DMS114 treated with DMSO at 0.1 percent for 48 hours (cell line): ENCODE results near the gene ADARB2.

ENCODE experiments used
- DNase-seq: peaks from one replicate; lab custom pipeline; 2025; ENCODE audit not compliant: unreplicated experiment; lab: John Stamatoyannopoulos, UW

The ADARB2 gene

DNA sequence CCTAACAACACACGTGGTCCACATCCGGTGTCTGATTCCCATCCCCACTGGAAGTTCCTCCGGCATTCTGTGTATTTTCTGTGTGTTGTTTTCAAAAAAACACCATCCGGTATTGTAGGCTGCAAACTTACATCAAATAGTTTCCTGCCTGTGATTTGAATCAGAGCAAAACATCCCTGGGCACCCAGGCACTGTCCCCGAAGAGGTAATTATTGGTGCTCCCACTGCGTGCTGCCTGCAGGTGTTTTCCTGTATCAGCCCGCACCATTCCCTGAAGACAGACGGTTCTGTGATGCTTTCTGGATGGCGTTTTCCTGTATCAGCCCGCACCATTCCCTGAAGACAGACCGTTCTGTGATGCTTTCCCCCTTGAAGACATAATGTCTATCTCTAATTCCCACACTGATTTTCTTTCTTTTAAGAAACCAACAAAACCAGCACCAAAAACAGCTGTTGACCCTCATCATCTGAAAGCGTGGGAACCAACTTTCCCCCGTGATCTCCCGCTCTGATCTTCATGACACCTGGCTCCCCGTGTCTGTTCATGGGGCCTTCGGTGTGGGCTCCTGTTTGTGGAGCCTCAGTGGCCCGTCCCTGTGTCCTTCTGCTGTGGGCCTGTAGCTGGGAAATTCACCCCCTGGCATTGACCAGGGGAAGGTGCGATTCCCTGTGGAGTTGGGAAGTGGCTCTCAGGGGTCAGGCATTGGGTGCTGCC, 205.3 kb downstream of the ADARB2 start:
- no peak for DNase-seq

DNA sequence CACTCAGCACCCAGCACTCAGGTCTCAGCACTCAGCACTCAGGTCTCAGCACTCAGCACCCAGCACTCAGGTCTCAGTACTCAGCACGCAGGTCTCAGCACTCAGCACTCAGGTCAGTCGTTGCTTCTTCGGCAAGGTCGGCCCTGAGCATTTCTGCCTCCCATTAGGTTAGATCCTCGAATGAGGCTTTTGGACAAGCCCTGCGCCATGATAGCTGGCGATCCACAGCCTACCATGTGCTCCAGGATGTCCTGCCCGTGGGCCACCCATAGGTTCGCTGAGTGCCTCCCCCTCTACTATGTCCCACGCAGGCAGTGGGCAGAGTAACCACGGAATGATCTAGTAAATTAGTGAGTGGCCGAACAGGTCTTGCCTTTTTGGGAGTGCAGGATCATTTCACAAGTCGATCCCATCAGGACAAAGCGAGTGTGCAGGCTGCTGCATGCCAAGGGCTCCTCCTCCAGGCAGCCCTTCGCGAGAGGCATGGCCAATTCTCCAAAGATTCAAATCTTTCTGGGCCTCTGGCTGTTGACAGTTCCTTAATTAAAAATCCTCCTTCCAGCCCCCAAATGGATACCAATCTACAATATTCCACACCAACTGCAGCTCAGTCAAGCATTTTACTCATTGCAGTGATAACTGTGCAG, 206.3 kb downstream of the ADARB2 start:
- DNase-seq, result no peak

DNA sequence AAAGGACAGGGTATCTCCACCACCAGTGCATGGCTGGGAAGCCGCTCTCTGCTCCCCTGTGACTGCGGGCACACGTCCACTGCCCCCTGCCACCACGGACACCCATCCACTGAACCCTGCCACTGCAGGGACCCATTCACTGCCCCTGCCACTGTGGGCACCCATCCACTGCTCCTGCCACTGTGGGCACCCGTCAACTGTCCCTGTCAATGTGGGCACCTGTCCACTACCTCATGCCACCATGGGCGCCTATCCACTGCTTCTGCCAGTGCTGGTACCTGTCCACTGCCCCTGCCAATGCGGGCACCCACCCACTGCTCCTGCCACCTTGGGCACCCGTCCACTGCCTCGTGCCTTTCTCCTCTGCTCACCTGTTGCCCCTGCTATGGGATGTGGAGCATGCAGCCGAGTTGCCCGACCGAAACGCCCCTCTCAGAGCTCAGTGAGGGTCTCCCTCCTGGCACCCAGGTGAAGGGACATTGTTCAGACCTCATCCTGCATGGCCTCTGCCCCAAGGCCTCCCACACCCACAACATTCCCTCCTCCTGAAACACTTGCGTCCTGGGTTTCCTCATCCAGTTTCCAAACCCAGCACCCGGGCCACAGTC, 207.4 kb downstream of the ADARB2 start:
- no peak for DNase-seq

DNA sequence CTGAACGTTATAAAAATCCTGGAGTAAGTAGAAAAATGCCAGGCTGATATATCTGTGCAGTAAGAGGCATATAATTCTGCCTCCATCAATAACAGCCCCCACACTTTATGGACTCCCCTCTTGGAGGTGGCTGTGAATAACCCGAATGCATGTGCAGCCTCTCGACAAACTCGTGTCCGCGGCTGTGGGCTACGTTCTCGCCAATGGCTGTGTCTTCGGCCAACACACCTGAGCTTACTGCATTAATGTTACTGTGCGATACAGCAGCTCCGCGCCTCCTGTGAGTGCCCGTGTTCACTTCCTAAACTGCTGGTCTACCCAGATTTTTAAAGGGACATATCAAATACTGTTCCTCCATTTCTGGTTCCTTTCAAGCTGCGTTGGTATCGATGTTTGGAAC, 209.4 kb downstream of the ADARB2 start:
- DNase-seq, result no peak

DNA sequence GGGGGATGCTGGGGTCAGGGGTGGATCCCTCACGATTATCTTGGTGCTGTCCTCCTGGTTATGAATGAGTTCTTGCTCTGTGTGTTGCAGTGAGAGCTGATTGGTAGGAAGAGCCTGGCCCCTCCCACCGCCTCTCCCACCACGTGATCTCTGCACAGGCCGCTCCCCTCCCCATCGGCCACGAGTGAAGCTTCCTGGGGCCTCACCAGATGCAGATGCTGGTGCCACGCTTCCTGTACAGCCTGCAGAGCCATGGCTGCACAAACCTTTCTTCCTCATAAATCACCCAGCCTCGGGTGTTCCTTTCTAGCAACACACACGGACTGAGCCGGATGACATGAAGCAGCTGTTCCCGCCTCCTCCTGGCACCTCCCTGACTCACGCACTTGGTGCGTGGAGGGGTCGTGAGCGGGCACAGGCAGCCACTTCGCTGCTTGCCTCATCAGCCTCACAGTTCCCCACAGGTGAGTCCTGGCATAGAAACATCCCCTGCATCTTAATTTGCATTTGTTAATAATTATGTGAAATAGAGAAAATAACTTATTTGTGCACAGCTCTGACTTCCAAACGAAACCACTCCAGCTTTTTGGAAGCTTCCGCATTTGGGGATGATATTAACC, 210.8 kb downstream of the ADARB2 start:
- peak; percentile 11 for DNase-seq

DNA sequence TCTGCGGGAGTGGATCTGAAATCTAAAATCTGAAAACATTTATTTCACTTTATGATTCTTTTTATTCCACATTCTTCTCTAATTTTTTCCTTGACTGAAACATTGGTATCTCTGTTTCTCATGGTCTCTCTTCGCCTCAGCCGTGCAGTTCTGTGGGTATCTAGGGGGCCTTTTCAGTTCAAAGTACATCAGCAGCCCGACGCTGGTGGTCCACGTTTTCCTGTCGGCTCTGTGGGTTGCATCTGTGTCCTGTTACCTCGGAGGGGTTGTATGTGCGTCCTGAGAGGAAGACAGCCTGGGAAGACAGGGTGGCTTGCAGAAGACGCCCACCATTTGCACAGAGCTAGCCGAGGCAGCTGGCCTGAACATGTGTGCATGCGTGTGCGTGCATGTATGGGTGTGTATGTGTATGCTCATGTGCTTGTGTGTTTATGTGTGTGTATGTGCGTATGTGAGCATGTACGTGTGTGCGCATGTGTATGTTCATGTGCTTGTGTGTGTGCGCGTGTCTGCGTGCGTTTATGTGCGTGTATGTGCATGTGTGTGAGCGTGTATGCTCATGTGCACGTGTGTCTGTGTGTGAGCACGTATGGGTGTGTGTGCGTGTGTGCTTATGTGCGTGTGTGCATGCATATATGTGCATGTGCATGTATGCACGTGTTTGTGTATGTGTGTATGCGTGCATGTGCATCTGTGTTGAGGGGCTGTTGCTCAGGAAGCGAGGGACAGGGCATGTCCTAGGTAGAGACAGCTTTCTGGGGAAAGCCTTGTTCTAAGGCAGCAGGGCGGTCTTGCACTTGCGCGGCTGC, 211.8 kb downstream of the ADARB2 start:
- no peak for DNase-seq

DNA sequence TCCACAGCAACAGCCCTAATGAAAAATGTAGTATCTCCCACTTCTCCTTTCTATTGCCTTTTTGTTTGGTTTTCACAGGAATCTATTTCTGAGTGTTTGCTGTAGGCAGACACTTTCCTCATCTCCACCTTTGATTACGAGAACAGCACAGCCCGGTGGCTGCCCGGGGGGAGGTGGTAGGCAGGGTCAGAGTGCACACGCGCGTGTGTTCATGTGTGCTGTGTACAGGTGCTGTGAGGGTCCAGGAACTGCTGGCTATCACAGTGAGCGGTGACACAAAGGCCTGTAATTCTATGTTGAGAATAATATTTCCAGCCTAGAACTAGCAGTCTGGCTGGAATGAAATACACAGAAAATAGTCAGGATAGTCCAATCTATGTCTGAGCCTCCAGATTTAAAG, 212.8 kb downstream of the ADARB2 start:
- no peak for DNase-seq

DNA sequence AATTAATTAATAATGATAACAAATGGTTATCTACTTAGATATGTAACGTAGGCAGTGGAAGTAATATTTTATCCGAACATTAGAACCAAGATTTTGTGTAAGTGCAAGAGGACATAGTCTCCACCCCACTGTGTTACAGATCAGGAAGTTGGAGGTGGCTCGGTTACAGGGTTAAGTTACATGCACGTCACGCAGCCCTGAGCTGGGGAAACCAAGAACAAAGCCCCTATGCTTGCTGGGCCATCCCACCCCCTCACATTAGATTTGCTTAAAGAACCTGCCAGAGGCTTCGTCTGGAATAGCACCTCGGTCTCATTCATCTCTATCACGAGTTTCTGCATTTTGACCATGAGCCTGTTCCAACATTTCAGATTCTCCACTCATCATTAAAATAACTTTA, 214.1 kb downstream of the ADARB2 start:
- no peak for DNase-seq

DNA sequence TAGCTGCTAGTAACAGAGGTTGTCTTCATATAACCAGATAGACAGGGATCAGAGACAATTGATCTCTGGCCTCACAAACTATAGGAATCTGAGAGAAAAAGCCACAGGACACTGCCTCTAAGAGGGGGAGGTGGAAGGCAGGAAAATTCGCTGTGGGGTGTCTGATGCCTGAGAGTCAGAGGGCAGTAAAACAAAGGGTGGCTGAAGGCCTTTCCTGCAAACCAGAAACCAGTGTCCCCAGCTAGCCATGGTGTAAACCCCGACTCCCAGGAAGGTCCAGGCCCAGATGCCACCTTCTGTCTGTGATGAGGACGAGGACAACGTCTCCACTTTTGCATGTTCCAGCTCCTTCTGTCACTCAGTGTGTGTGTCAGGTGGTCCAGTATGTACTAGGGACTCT, 215.1 kb downstream of the ADARB2 start:
- no peak for DNase-seq

DNA sequence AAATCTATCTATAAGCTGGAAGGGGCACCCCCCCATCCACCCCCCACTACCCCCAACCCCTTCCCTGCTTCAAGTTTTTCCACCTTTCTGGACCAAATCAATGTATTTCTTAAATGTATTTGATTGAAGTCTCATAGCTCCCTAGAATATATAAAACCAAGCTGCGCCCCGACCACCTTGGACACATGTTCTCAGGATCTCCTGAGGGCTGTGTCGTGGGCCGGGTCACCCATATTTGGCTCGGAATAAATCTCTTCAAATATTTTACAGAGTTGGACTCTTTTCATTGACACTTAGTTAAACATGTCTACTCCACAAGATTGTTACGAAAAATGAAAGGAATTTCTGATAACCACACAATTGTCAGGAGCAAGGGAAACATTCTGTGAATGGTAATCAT, 215.6 kb downstream of the ADARB2 start:
- DNase-seq, result no peak

DNA sequence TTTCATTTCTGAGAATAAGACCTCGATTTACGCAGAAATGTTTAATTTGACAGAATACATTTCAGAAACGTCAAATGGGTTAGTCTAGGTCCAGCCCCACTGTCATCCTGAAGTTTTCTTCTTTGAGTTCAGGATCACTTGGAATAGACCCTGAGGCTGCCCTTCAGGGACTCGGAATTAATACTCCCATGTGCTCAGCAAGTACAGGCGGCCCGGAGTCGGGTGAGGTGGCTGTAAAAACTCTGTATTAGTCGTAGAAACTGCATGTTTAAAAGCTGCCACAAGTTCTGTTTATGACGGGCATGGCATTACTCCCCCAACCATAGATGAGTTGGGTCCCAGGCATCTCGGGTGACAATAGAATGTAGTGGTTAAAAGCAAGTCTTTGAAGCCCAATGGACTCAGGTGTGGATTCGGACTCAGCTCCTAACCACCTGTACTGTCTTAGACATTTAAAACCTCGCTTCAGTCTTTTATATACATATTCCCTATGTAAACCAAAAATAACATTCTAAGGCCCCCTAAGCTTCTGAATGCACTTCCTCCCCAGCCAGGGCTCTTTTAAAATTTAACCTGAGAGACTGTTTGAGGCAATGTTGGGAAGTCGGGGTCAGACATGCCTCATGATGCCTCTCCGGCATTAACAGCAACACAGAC, 216.3 kb downstream of the ADARB2 start:
- no peak for DNase-seq

DNA sequence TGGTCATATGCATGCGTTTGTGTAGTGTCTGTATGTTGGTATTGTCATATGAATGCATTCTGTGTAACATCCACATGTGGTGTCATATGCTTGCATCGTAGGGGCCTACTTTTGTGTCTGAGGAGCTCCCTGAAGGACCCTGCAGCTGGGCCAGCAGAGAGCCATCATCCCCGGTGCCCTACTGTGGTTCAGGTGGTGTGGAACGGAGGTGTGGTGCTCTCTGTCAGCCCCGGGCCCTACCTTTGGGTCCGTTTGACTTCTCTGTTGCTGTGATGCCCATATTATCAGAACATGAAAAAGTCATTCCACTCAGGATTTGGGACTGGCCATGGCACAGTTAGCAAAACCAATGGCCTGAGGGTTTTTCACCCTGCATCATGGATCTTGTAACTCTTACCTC, 217.9 kb downstream of the ADARB2 start:
- DNase-seq, result no peak

DNA sequence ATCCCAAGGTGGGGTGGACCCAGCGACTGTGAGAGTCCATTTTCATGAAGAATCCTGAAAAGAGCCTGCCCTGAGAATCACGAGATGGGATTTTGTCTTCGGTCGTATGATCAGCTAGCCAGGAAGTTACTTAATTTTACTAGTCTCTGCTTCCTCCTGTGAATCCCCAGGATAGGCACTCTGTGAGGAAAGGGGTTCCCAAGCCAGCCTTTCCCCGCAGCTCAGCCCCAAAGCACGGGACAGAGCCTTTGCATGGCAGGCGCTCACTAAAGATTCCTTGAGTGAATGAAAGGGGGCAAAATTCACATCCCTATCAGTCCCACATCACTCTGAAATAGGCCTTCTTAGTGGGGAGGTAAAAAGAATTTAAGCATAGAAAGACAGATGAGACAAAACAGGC, 219.6 kb downstream of the ADARB2 start:
- no peak for DNase-seq

DNA sequence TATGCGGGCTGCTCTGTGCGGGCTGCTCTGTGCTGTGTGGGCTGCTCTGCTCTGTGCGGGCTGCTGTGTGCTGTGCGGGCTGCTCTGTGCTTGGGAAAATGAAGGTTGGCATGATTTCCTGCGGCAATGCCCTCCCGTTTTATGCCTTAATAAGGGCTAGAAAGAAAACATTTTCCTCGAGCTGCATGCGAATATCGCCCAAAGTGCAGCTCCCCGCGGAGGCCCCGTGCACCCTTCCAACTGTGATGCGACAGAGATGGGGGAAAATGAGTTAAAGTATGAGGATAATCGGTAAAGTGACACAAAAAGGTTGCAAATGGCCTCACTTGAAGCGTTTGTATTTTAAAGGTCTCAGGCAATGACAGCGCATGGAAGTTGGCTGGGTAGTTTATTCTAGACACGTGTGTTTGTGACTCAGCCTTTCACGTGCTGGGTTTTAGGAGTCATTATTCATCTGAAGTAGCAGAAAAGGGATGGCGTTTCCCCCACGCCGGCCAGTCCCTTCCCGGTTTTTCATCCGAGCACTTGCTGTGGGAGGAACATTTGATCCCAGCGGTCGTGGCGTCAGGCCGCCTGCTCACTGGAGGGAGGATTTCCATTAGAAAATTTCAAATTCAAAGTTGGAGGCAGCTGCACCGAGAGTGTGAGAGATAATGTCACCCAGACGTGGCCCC, 220.7 kb downstream of the ADARB2 start:
- DNase-seq, result no peak

DNA sequence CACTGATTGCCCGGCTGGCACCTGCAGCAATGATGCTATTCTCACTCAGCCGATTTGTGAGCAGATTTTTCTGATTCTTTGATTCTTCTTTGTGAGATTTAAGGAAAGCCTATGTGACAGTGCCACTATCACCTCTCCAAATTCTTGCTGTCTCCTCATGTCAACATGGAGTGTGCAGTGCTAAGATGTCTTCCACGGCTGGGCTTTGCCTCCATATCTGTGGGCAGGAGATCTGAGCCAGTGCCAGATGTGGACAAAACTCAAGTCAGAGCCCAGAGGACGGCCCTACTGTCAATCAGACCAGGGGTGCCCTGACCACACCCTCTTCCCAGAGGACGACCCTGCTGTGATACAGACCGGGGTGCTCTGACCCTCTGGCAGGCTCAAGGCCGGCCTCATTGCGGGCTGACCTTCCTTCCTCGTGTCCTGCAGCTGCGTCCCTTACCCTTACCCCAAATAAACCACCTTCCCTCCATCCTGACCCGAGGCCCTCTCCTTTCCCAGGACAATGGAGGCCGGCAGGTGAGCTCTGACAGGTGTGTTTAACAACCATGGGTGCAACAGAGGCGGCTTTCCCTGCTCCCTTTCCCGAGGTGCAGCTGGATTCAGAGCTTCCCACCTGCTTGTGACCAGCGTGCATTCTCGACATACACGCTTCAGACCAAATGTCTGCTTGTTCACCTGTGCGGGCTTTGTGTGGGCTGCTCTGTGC, 221.4 kb downstream of the ADARB2 start:
- no peak for DNase-seq

DNA sequence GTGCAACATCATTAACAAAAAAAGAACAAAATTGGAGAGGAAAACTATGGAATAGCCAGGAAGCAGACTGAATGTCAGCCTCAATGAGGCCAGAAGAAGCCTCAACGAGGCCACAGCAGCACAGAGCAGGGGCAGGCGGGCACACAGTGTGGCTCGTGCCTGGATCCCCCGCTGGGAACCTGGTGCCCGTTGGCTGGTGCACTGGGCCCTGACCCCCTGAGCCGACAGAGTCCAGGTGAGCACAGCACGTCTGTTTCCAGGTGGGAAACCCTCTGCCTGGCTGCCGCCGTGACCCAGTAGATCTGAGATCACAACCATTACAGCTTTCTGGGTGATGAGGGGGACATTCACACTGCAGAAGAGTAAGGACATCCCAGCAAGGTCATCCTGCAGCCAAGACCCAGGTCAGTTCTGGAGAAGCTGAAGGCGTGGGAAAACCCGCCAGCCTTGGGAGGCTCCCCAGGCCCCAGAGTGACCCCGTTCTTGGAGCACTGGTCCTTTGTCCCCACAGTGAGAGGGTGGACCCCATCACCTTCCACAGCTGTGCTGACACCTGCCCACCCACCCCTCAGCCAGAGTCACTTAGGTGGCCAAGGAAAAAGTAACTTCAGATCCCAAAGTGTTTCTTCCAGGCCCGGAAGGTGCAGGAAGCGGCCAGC, 222.1 kb downstream of the ADARB2 start:
- DNase-seq, result no peak

DNA sequence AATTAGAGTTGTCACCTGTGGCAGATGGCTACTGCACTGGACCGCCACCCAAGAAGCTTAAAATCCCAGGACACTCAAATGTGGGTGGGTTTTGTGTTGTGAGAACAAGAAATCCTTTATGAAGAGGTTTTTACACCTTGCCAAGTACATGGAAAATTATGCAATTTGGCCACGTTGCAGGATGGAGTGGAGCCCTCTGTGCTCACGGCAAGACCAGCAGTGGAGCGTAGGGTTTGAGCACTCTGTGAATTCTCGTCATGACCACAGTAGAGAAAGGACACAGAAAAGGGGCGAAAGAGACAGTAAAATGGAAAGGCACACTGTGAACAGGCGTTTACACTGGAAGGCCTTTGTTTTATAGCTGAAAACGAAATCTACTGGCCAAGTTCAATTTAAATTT, 222.6 kb downstream of the ADARB2 start:
- no peak for DNase-seq

DNA sequence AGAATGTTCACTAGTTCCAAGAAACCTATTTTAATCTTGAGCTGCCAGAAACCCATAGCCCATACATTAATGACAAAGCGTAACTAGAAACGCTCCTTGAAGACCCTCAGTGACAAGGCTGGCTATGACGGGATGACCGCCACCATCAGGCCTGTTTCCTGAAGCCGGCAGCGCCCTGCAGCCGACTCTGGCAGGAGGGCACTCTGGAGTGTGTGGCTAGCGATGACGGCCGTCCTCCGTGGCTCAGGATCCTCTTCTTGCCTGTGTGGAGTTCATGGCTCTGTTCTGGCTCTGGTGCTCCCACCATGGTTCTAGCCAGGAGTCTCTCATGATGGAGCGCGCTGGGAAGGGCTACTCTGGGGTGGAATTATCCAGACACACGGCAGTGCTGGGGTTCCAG, 224.1 kb downstream of the ADARB2 start:
- no peak for DNase-seq

DNA sequence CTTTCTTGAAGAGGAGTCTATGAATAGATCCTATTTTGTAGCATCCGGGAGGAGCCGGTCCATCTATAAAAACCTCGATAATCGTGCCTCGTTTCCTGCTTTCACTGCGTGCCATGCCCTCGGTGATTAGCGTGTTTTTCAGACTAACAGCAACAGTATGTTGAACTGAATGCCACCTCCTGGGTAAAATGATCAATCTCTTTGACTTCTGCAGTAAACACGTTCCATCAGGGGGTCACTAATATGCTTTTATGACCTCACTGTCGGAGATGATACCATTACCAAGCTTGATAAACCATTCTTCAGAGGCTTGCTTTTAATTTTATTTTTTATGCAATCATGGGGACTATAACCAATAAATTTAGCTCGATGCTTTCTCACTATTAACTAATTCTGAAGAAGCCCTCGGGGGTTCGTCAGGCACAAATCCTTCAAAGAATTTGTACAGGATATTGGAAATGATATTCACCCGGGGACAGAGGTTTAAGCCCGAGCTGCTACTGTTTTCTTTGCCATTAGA, 228.3 kb downstream of the ADARB2 start:
- DNase-seq, result no peak
